Measurements from ENCODE around the gene RELT. TPM values are rescaled to one million over a fixed set of nuclear protein-coding genes. Genes with fewer than 3 reads are reported as not detected.

RELT gene
- total RNA-seq (2014; rRNA removed; shearing (Covaris generic); ENCODE audit: low replicate concordance): 3.2 and 5.0 TPM in 2 replicates

- Histone ChIP-seq H3K9me3 (no peaks in the 10 kb centered on the region), H3K36me3 (no peaks in the 10 kb centered on the region), H3K27me3 (no peaks in the 10 kb centered on the region), H3K4me3 (peak within 1 kb of the TSS; percentile 65)
- DNase-seq: peak; percentile 89
Measured at GRCh38 chr11:73376160-73376802, at the start of gene RELT. Gene RELT (plus strand): TSS chr11:73376399. CDS start chr11:73389137, 12,738 bp downstream.

GRCh38 chr11:73326929-73327811 lies 49.0 kb upstream of the RELT start:
- Histone ChIP-seq H3K4me3 (no peak overlapping the region), H3K27me3 (no peaks in the 10 kb centered on the region), H3K36me3 (peaks cover 11% of the 10 kb centered on the region), H3K9me3 (no peaks in the 10 kb centered on the region)
- DNase-seq: no peak

- no peak overlapping the region for H3K4me3 ChIP-seq
- H3K9me3 ChIP-seq: no peaks in the 10 kb centered on the region
- no peak for DNase-seq
- peaks cover 11% of the 10 kb centered on the region for H3K36me3 ChIP-seq
- H3K27me3 ChIP-seq: no peaks in the 10 kb centered on the region
Measured at GRCh38 chr11:73327812-73328364, 48.3 kb upstream of the RELT start.

- peak; percentile 32 for DNase-seq
- no peaks in the 10 kb centered on the region for H3K9me3 ChIP-seq
- H3K4me3 ChIP-seq: no peak overlapping the region
- H3K27me3 ChIP-seq: no peaks in the 10 kb centered on the region
- peaks cover 9% of the 10 kb centered on the region for H3K36me3 ChIP-seq
Measured at GRCh38 chr11:73330569-73331093, 45.6 kb upstream of the RELT start.

GRCh38 chr11:73331138-73331916 lies 44.9 kb upstream of the RELT start:
- Histone ChIP-seq H3K4me3 (no peak overlapping the region), H3K9me3 (no peaks in the 10 kb centered on the region), H3K36me3 (peaks cover 11% of the 10 kb centered on the region), H3K27me3 (no peaks in the 10 kb centered on the region)
- DNase-seq: no peak

GRCh38 chr11:73333173-73333572 lies 43.0 kb upstream of the RELT start:
- Histone ChIP-seq H3K9me3 (no peaks in the 10 kb centered on the region), H3K36me3 (peaks cover 11% of the 10 kb centered on the region), H3K4me3 (no peak overlapping the region), H3K27me3 (no peaks in the 10 kb centered on the region)
- no peak for DNase-seq

- H3K27me3 ChIP-seq: no peaks in the 10 kb centered on the region
- DNase-seq: no peak
- no peaks in the 10 kb centered on the region for H3K9me3 ChIP-seq
- H3K36me3 ChIP-seq: peaks cover 11% of the 10 kb centered on the region
- H3K4me3 ChIP-seq: no peak overlapping the region
Measured at GRCh38 chr11:73333640-73334383, 42.4 kb upstream of the RELT start.

GRCh38 chr11:73334384-73335203 lies 41.6 kb upstream of the RELT start:
- H3K4me3 ChIP-seq: no peak overlapping the region
- no peaks in the 10 kb centered on the region for H3K27me3 ChIP-seq
- peak; percentile 96 for DNase-seq
- H3K9me3 ChIP-seq: no peaks in the 10 kb centered on the region
- peaks cover 11% of the 10 kb centered on the region for H3K36me3 ChIP-seq

GRCh38 chr11:73335204-73335923 lies 40.8 kb upstream of the RELT start:
- no peaks in the 10 kb centered on the region for H3K27me3 ChIP-seq
- no peak overlapping the region for H3K4me3 ChIP-seq
- peaks cover 11% of the 10 kb centered on the region for H3K36me3 ChIP-seq
- DNase-seq: peak; percentile 69
- H3K9me3 ChIP-seq: no peaks in the 10 kb centered on the region

- DNase-seq: no peak
- Histone ChIP-seq H3K27me3 (no peaks in the 10 kb centered on the region), H3K9me3 (no peaks in the 10 kb centered on the region), H3K36me3 (peaks cover 11% of the 10 kb centered on the region), H3K4me3 (no peak overlapping the region)
Measured at GRCh38 chr11:73337846-73338245, 38.4 kb upstream of the RELT start.

- no peak for DNase-seq
- H3K9me3 ChIP-seq: no peaks in the 10 kb centered on the region
- peaks cover 11% of the 10 kb centered on the region for H3K36me3 ChIP-seq
- H3K4me3 ChIP-seq: no peak overlapping the region
- no peaks in the 10 kb centered on the region for H3K27me3 ChIP-seq
Measured at GRCh38 chr11:73338279-73338678, 37.9 kb upstream of the RELT start.

GRCh38 chr11:73340164-73340563 lies 36.0 kb upstream of the RELT start:
- Histone ChIP-seq H3K27me3 (no peaks in the 10 kb centered on the region), H3K4me3 (no peak overlapping the region), H3K9me3 (no peaks in the 10 kb centered on the region), H3K36me3 (peaks cover 11% of the 10 kb centered on the region)
- no peak for DNase-seq

GRCh38 chr11:73342633-73343032 lies 33.6 kb upstream of the RELT start:
- no peak for DNase-seq
- Histone ChIP-seq H3K36me3 (no peaks in the 10 kb centered on the region; the same call in 1 of the 2 replicates), H3K27me3 (no peaks in the 10 kb centered on the region), H3K4me3 (no peak overlapping the region), H3K9me3 (no peaks in the 10 kb centered on the region)

- Histone ChIP-seq H3K27me3 (no peaks in the 10 kb centered on the region), H3K4me3 (no peak overlapping the region), H3K9me3 (no peaks in the 10 kb centered on the region), H3K36me3 (no peaks in the 10 kb centered on the region; the same call in 1 of the 2 replicates)
- DNase-seq: no peak
Measured at GRCh38 chr11:73343076-73343873, 32.9 kb upstream of the RELT start.

Measured in MG63 (cell line).